Fibroblast of skin of left quadriceps (primary cell): ENCODE results near the gene AKAP13.
"Not testable (repeated sequence)": the region's sequence is repeated elsewhere in the genome, so short reads cannot be mapped to it uniquely, and the experiment has no call there.

Source experiments
- DNase-seq, 2 experiments: peaks; one replicate each; pipeline ENCODE4 v3.0.0-alpha.2; 2013; ENCODE audit warnings: low read depth in 2 of 2

Gene AKAP13

GRCh38 chr15:85477730-85478129, 97.3 kb downstream of the AKAP13 start:
- DNase-seq = no peak

GRCh38 chr15:85479071-85479647, 98.8 kb downstream of the AKAP13 start:
- DNase-seq = peak; percentile 62 to 64

GRCh38 chr15:85480923-85481322, 100.5 kb downstream of the AKAP13 start:
- no peak for DNase-seq

- not testable (repeated sequence) for DNase-seq
Observed at GRCh38 chr15:85481543-85481942, 101.1 kb downstream of the AKAP13 start.

GRCh38 chr15:85482894-85483293, 102.5 kb downstream of the AKAP13 start:
- peak; percentile 74 to 77 for DNase-seq

- not testable (repeated sequence) for DNase-seq
Observed at GRCh38 chr15:85483955-85484354, 103.6 kb downstream of the AKAP13 start.

GRCh38 chr15:85484923-85485322, 104.5 kb downstream of the AKAP13 start:
- DNase-seq = not testable (repeated sequence)

- peak; percentile 41 to 42 for DNase-seq
Observed at GRCh38 chr15:85485956-85486567, 105.7 kb downstream of the AKAP13 start.

GRCh38 chr15:85487796-85488195, 107.4 kb downstream of the AKAP13 start:
- DNase-seq = not testable (repeated sequence)

- DNase-seq = no peak
Observed at GRCh38 chr15:85488997-85489396, 108.6 kb downstream of the AKAP13 start.

GRCh38 chr15:85489773-85490493, 109.5 kb downstream of the AKAP13 start:
- DNase-seq = no peak

GRCh38 chr15:85490856-85491255, 110.5 kb downstream of the AKAP13 start:
- DNase-seq = no peak

GRCh38 chr15:85491691-85492090, 111.3 kb downstream of the AKAP13 start:
- DNase-seq = no peak

- DNase-seq = no peak
Observed at GRCh38 chr15:85492406-85492805, 112.0 kb downstream of the AKAP13 start.

- DNase-seq = no peak
Observed at GRCh38 chr15:85493260-85493659, 112.9 kb downstream of the AKAP13 start.

- no peak for DNase-seq
Observed at GRCh38 chr15:85494048-85494777, 113.8 kb downstream of the AKAP13 start.

- DNase-seq = no peak
Observed at GRCh38 chr15:85495096-85495495, 114.7 kb downstream of the AKAP13 start.

GRCh38 chr15:85495544-85495943, 115.1 kb downstream of the AKAP13 start:
- no peak for DNase-seq

- no peak for DNase-seq
Observed at GRCh38 chr15:85496151-85496550, 115.7 kb downstream of the AKAP13 start.

GRCh38 chr15:85496551-85497171, 116.3 kb downstream of the AKAP13 start:
- no peak for DNase-seq

- DNase-seq = no peak
Observed at GRCh38 chr15:85497172-85497569, 116.8 kb downstream of the AKAP13 start.

GRCh38 chr15:85498471-85498870, 118.1 kb downstream of the AKAP13 start:
- DNase-seq = no peak
